Chondrocyte (in vitro differentiated cells): ENCODE results near the gene BLOC1S3. TPM values are rescaled to one million over a fixed set of nuclear protein-coding genes. Genes with fewer than 3 reads are reported as not detected.

Experiments used
- DNase-seq: peaks from one replicate; pipeline ENCODE4 v3.0.0; 2021; ENCODE audit warnings: mixed read lengths, low spot score
- H3K27ac Mint-ChIP-seq: one replicate; pipeline ENCODE4 v1.8.0; 2021; ENCODE audit warnings: mild to moderate bottlenecking, moderate library complexity, mixed read lengths; ENCODE audit not compliant: unreplicated experiment
- H3K27me3 Mint-ChIP-seq: 2 replicates; pipeline ENCODE4 v1.8.0; 2021; ENCODE audit warnings: low read depth, mixed read lengths
- H3K36me3 Mint-ChIP-seq: 2 replicates; pipeline ENCODE4 v1.8.0; 2021; ENCODE audit warnings: low read depth, mixed read lengths
- H3K4me1 Mint-ChIP-seq: 2 replicates; pipeline ENCODE4 v1.8.0; 2021; ENCODE audit warnings: low read depth, mild to moderate bottlenecking, mixed read lengths
- H3K4me3 Mint-ChIP-seq: one replicate; pipeline ENCODE4 v1.8.0; 2021; ENCODE audit warnings: mild to moderate bottlenecking, moderate library complexity, mixed read lengths; ENCODE audit not compliant: unreplicated experiment
- H3K9me3 Mint-ChIP-seq: 2 replicates; pipeline ENCODE4 v1.8.0; 2021; ENCODE audit warnings: low read depth, mixed read lengths
- total RNA-seq: library from RNA; stranded (reverse); gene quantifications from 3 replicates; pipeline ENCODE4 v1.2.1, GENCODE V29; 2021
- TF ChIP-seq, protein P1 (sequence below): fragments of 200-600 bp; sonication (generic); IDR thresholded peaks from 2 replicates; pipeline ENCODE4 v1.5.0; 2021; ENCODE audit warnings: antibody characterized with exemption, mild to moderate bottlenecking, moderate library complexity

Gene BLOC1S3
- total RNA-seq, 1 donor from 2014 or later = 21.0 TPM

GRCh38 chr19:45156011-45156630 is 22.5 kb upstream of the BLOC1S3 start:
- no peaks in the 10 kb centered on the region for H3K36me3 Mint-ChIP-seq
- no peak overlapping the region for H3K27ac Mint-ChIP-seq
- peaks cover 12% of the 10 kb centered on the region for H3K4me1 Mint-ChIP-seq
- TF ChIP-seq, protein P1, sequence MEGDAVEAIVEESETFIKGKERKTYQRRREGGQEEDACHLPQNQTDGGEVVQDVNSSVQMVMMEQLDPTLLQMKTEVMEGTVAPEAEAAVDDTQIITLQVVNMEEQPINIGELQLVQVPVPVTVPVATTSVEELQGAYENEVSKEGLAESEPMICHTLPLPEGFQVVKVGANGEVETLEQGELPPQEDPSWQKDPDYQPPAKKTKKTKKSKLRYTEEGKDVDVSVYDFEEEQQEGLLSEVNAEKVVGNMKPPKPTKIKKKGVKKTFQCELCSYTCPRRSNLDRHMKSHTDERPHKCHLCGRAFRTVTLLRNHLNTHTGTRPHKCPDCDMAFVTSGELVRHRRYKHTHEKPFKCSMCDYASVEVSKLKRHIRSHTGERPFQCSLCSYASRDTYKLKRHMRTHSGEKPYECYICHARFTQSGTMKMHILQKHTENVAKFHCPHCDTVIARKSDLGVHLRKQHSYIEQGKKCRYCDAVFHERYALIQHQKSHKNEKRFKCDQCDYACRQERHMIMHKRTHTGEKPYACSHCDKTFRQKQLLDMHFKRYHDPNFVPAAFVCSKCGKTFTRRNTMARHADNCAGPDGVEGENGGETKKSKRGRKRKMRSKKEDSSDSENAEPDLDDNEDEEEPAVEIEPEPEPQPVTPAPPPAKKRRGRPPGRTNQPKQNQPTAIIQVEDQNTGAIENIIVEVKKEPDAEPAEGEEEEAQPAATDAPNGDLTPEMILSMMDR = no peak
- no peak for DNase-seq
- H3K27me3 Mint-ChIP-seq = peaks cover 4% of the 10 kb centered on the region
- H3K4me3 Mint-ChIP-seq = peak overlapping the region; percentile 25
- H3K9me3 Mint-ChIP-seq = no peaks in the 10 kb centered on the region

DNA sequence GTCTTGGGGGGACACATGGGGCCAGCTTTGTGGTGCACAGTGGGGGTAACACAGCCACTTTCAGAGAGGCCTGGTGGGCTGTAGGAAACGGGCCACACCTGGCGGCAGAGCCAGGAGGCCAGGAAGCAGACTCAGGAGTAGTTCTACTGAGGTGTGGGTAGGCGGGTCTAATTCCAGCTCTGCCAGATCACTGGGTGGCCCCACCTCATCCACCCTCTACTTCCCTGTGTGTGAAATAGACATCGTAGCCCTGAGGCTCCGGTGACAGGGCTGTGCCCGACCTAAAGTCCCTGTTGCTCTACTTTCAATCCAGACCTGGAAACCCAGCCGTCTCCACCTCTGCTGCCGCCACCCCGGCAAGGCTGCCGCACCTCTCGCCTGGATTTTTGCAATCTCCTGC is 21.8 kb upstream of the BLOC1S3 start:
- no peaks in the 10 kb centered on the region for H3K9me3 Mint-ChIP-seq

GRCh38 chr19:45158503-45159209 is 19.9 kb upstream of the BLOC1S3 start:
- Mint-ChIP-seq H3K36me3 (no peaks in the 10 kb centered on the region), H3K27ac (no peak overlapping the region), H3K4me1 (peaks cover 8% of the 10 kb centered on the region), H3K9me3 (no peaks in the 10 kb centered on the region), H3K27me3 (peaks cover 4% of the 10 kb centered on the region), H3K4me3 (no peak overlapping the region)
- TF ChIP-seq, protein P1 = no peak
- DNase-seq = peak; percentile 84

More for the DNA sequence above, 21.8 kb upstream of the BLOC1S3 start:
- peaks cover 12% of the 10 kb centered on the region for H3K4me1 Mint-ChIP-seq
- no peaks in the 10 kb centered on the region for H3K36me3 Mint-ChIP-seq
- no peak overlapping the region for H3K4me3 Mint-ChIP-seq
- DNase-seq = no peak
- peaks cover 4% of the 10 kb centered on the region for H3K27me3 Mint-ChIP-seq
- TF ChIP-seq, protein P1 = no peak
- no peak overlapping the region for H3K27ac Mint-ChIP-seq

DNA sequence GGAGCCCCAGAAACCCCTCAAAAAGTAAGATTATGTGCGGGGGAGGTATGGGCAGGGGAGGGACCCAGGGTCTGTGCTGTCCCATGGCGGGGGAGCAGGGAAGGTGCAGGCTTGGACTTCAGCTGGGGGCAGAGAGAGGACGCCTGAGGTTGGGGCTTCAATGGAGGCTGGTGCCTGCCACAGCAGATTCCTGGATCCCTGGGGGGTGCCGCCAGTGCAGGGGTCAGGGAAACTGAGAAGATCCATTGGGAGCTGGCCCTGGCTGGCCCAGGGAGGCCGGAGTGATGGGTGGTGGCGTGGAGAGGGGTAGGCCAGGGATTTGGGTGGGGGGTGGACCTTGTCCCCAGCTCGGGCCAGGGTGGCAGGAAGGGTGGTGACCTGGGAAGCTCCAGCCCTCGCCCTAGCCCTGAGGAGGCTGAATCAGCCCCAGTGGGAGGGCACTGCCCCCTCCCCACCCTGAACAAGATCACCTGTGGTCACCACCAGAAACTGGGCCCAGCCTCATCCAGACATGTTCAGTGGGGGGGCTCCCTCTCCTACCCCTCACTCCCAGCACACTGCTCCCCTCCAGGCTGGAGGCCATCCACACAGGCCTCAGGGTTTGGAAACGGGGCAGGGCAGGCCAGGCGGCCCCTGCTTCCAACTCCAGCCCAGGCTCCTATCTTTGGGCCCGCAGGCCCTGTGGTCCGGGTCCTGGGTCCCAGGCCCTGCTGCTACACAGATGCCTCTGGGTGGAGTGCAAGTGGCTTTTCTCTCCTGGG is 19.2 kb upstream of the BLOC1S3 start:
- Mint-ChIP-seq H3K27ac (no peak overlapping the region), H3K27me3 (peaks cover 4% of the 10 kb centered on the region), H3K4me3 (no peak overlapping the region), H3K9me3 (no peaks in the 10 kb centered on the region), H3K4me1 (peaks cover under 1% of the 10 kb centered on the region), H3K36me3 (no peaks in the 10 kb centered on the region)
- TF ChIP-seq, protein P1 = no peak
- DNase-seq = peak; percentile 89

DNA sequence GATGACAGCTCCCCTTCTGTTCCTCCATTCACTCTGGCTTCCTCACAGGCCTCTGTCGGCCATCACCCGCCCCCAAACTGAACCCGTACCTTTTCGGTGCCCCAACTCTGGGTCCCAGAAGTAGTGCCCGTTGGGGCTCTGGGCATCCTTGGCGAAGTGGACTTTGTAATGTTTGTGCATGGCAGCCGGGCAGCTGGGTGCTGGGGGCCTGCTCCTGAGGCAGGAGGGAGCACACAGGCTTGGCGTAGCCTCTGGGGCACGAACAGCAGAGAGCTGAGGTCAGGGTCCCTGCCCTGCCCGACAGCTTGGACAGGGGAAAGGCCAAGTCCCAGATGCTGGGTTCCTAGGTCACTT is 18.6 kb upstream of the BLOC1S3 start:
- Mint-ChIP-seq H3K27ac (no peak overlapping the region), H3K9me3 (no peaks in the 10 kb centered on the region), H3K36me3 (no peaks in the 10 kb centered on the region), H3K27me3 (peaks cover 4% of the 10 kb centered on the region), H3K4me3 (no peak overlapping the region), H3K4me1 (no peaks in the 10 kb centered on the region)
- TF ChIP-seq, protein P1 = no peak
- DNase-seq = no peak
